Body of pancreas (tissue), 4 donors: ENCODE data around the gene WNK1. TPM values are rescaled to one million over a fixed set of nuclear protein-coding genes. Genes with fewer than 3 reads are reported as not detected.

Experiments
- ATAC-seq: fragments of 150-250 bp; one replicate; pipeline ENCODE4 v1.9.1; 2016
- DNase-seq, 4 donors: peaks; one replicate each; pipeline ENCODE4 v3.0.0-alpha.2; 2019
- H3K27ac ChIP-seq, 4 donors: fragments of 200-600 bp; sonication (generic); 1 replicate in 3 of 4; 2 replicates in 1 of 4; pipeline versions ENCODE4 v1.5.1 to v1.6.1; 2016 to 2019; ENCODE audit warnings: mild to moderate bottlenecking in 1 of 4, mixed read lengths in 1 of 4, moderate library complexity in 1 of 4
- H3K27me3 ChIP-seq, 2 donors: fragments of 200-600 bp; sonication (generic); one replicate each; pipeline ENCODE4 v1.6.0; 2016; ENCODE audit warnings: mild to moderate bottlenecking in 1 of 2
- H3K36me3 ChIP-seq, 2 donors: fragments of 200-600 bp; sonication (generic); replicated peaks in 1 of 2; 2 replicates each; pipeline ENCODE4 v1.5.1; 2016; ENCODE audit warnings: low read depth in 2 of 2; ENCODE audit not compliant: insufficient read depth in 1 of 2
- H3K4me1 ChIP-seq: fragments of 200-600 bp; sonication (generic); one replicate; pipeline ENCODE4 v1.6.0; 2016
- H3K4me3 ChIP-seq, 2 donors: fragments of 200-600 bp; sonication (generic); 1 replicate in 1 of 2; 2 replicates in 1 of 2; pipeline ENCODE4 v1.5.1; 2016 to 2019
- H3K9me3 ChIP-seq, 3 donors: fragments of 200-600 bp; sonication (generic); 1 replicate in 2 of 3; 2 replicates in 1 of 3; pipeline ENCODE4 v1.5.1; 2016
- POLR2A ChIP-seq, 3 donors: fragments of 450-650 bp; IDR thresholded peaks; one replicate each; pipeline ENCODE4 v1.6.1; 2016; ENCODE audit warnings: antibody characterized with exemption in 3 of 3, mild to moderate bottlenecking in 2 of 3
- WGBS, 2 donors: methylation state at CpG; one replicate each; pipeline ENCODE4 v1.1.5; 2017; 5-methylcytosine and 5-hydroxymethylcytosine counted together
- intact Hi-C: fragments of 100-400 bp; cut with DNase I; formaldehyde crosslinking; loops from one replicate; pipeline ENCODE4 v1.15.1; 2023
- total RNA-seq, 2 donors: library from RNA; depleted of rRNA; stranded (reverse); fragments of >200 nt; gene quantifications; one replicate each; pipeline ENCODE4 v1.1.0, GENCODE V29; 2016
- TF ChIP-seq, protein P1 (sequence below), 7 experiments: fragments of 450-650 bp in 4 of 7; fragments of 200-600 bp in 3 of 7; sonication (generic) in 3 of 7; IDR thresholded peaks; one replicate each; pipeline ENCODE4 v1.5.1; 2016 to 2019; ENCODE audit warnings: antibody characterized with exemption in 7 of 7

Gene WNK1
- total RNA-seq, 2 donors from 2014 or later = 56.6 to 96.6 TPM

- peaks cover 5 to 14% of the 10 kb centered on the region in 2 donors for H3K36me3 ChIP-seq
- 81 to 96% methylated on average over 1 of the region's 1 CpG for WGBS, 2 donors
- DNase-seq (no peak), ATAC-seq (no peak)
- no peaks in the 10 kb centered on the region for H3K4me1 ChIP-seq
- no peaks in the 10 kb centered on the region for H3K27me3 ChIP-seq
- TF ChIP-seq, protein P1, sequence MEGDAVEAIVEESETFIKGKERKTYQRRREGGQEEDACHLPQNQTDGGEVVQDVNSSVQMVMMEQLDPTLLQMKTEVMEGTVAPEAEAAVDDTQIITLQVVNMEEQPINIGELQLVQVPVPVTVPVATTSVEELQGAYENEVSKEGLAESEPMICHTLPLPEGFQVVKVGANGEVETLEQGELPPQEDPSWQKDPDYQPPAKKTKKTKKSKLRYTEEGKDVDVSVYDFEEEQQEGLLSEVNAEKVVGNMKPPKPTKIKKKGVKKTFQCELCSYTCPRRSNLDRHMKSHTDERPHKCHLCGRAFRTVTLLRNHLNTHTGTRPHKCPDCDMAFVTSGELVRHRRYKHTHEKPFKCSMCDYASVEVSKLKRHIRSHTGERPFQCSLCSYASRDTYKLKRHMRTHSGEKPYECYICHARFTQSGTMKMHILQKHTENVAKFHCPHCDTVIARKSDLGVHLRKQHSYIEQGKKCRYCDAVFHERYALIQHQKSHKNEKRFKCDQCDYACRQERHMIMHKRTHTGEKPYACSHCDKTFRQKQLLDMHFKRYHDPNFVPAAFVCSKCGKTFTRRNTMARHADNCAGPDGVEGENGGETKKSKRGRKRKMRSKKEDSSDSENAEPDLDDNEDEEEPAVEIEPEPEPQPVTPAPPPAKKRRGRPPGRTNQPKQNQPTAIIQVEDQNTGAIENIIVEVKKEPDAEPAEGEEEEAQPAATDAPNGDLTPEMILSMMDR (IDR thresholded peaks at IDR 0.05) = no peak
- no peak for TF ChIP-seq POLR2A (IDR thresholded peaks at IDR 0.05)
- no peaks in the 10 kb centered on the region for H3K9me3 ChIP-seq
- intact Hi-C loops = no loop called here
- H3K4me3 ChIP-seq = no peak overlapping the region
- H3K27ac ChIP-seq = no peak overlapping the region
Measured at GRCh38 chr12:865614-866013, 113.2 kb downstream of the WNK1 start.

DNA sequence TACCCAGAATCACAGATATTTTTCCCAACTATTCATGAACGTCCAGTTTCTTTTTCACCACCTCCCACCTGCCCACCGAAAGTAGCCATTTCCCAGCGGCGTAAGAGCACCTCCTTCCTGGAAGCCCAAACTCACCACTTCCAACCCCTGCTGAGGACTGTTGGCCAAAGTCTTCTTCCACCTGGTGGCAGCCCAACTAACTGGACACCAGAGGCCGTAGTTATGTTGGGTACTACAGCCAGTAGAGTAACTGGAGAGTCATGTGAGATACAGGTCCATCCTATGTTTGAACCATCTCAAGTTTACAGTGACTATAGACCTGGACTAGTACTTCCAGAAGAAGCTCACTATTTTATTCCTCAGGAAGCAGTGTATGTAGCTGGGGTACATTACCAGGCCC lies 115.5 kb downstream of the WNK1 start:
- no peaks in the 10 kb centered on the region for H3K9me3 ChIP-seq
- DNase-seq (no peak), ATAC-seq (no peak)
- intact Hi-C loops = no loop called here
- no peaks in the 10 kb centered on the region for H3K4me1 ChIP-seq
- WGBS, 2 donors = 84 to 93% methylated on average over 4 to 5 of the region's 5 CpGs
- no peaks in the 10 kb centered on the region for H3K27me3 ChIP-seq
- H3K36me3 ChIP-seq = peaks cover 5 to 11% of the 10 kb centered on the region in 2 donors
- H3K27ac ChIP-seq = no peak overlapping the region
- H3K4me3 ChIP-seq = no peak overlapping the region
- TF ChIP-seq, protein P1 (IDR thresholded peaks at IDR 0.05) = no peak
- TF ChIP-seq POLR2A (IDR thresholded peaks at IDR 0.05) = no peak

DNA sequence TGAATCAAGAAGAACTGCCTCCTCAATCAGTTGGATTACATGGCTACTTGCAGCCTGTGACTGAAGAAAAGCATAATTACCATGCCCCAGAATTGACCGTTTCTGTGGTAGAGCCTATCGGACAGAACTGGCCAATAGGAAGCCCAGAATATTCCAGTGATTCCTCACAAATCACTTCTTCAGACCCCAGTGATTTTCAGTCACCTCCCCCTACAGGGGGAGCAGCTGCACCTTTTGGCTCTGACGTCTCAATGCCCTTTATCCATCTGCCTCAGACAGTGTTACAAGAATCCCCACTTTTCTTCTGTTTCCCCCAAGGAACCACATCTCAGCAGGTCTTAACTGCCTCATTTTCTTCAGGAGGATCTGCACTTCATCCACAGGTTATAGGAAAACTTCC lies 116.3 kb downstream of the WNK1 start:
- no peaks in the 10 kb centered on the region for H3K27me3 ChIP-seq
- no peak for TF ChIP-seq POLR2A (IDR thresholded peaks at IDR 0.05)
- TF ChIP-seq, protein P1 (IDR thresholded peaks at IDR 0.05) = no peak
- WGBS, 2 donors = 73 to 90% methylated on average over 3 of the region's 3 CpGs
- no peak overlapping the region for H3K27ac ChIP-seq
- peaks cover 5 to 11% of the 10 kb centered on the region in 2 donors for H3K36me3 ChIP-seq
- ATAC-seq (no peak), DNase-seq (no peak)
- no peaks in the 10 kb centered on the region for H3K9me3 ChIP-seq
- intact Hi-C loops = no loop called here
- H3K4me3 ChIP-seq = no peak overlapping the region
- no peaks in the 10 kb centered on the region for H3K4me1 ChIP-seq

GRCh38 chr12:870378-870777 lies 118.0 kb downstream of the WNK1 start:
- H3K4me1 ChIP-seq = no peaks in the 10 kb centered on the region
- intact Hi-C loops = no loop called here

DNA sequence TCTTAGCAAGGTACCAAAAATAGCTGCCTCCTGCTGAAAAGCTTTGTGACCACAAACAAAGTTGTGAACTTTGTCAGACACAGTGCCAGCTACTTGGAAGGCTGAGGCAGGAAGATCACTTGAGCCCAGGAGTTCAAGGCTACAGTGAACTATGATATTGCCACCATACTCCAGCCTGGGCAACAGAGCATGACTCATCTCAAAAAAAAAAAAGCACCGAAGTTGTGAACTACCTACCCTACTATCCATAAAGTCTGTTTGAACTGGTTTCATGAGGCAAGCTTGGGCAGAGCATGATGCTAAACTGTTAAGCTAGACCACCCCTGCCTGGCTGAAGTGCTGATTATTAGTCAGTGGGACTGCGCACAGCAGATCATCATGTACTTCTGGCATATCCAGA lies 121.6 kb downstream of the WNK1 start:
- H3K4me3 ChIP-seq = no peak overlapping the region
- no peak for ATAC-seq
- peaks cover 0 to 9% of the 10 kb centered on the region in 2 donors for H3K36me3 ChIP-seq
- no peaks in the 10 kb centered on the region for H3K4me1 ChIP-seq
- H3K27me3 ChIP-seq = no peaks in the 10 kb centered on the region
- intact Hi-C loops = no loop called here
- H3K9me3 ChIP-seq = no peaks in the 10 kb centered on the region
- WGBS, 2 donors = 67 to 81% methylated on average over 2 of the region's 2 CpGs
- H3K27ac ChIP-seq = no peak overlapping the region
- TF ChIP-seq POLR2A (IDR thresholded peaks at IDR 0.05) = no peak
- TF ChIP-seq, protein P1 (IDR thresholded peaks at IDR 0.05) = no peak
- no peak for DNase-seq

More at GRCh38 chr12:870378-870777, 118.0 kb downstream of the WNK1 start:
- DNase-seq = no peak
- no peaks in the 10 kb centered on the region for H3K9me3 ChIP-seq
- no peak for TF ChIP-seq POLR2A (IDR thresholded peaks at IDR 0.05)
- TF ChIP-seq, protein P1 (IDR thresholded peaks at IDR 0.05) = no peak
- no peak overlapping the region for H3K27ac ChIP-seq
- H3K27me3 ChIP-seq = no peaks in the 10 kb centered on the region
- WGBS, 2 donors = 74 to 89% methylated on average over 1 of the region's 1 CpG
- H3K4me3 ChIP-seq = no peak overlapping the region
- H3K36me3 ChIP-seq = peaks cover 2 to 6% of the 10 kb centered on the region in 2 donors
- no peak for ATAC-seq
